ENCODE data around the gene NRARP. TPM values are rescaled to one million over a fixed set of nuclear protein-coding genes. Genes with fewer than 3 reads are reported as not detected.

The NRARP gene
- total and polyA plus RNA-seq, 4 donors: 2.1 to 10.8 (median 5.8) TPM

GRCh38 chr9:137299938-137300337 is 2.1 kb downstream of the NRARP start:
- Histone ChIP-seq H3K4me3 (peak overlapping the region; percentile 30), H3K27me3 (ENCODE audit: control insufficient read depth in 3 of 3, insufficient read depth in 3 of 3, low read length in 2 of 3) (peaks cover 0 to 18% (median 5%) of the 10 kb centered on the region in 3 donors), H3K36me3 (ENCODE audit: control insufficient read depth in 4 of 4, insufficient read depth in 4 of 4, low read length in 4 of 4) (no peaks in the 10 kb centered on the region), H3K9ac (ENCODE audit: insufficient read depth in 1 of 2, low read length in 2 of 2) (no peak overlapping the region), H3K27ac (ENCODE audit: low read depth in 1 of 2, low read length in 1 of 2) (peak overlapping the region; percentile 21 to 48), H3K9me3 (ENCODE audit: control insufficient read depth in 4 of 4, insufficient read depth in 3 of 4, low read length in 3 of 4) (no peaks in the 10 kb centered on the region), H3K4me1 (ENCODE audit: control insufficient read depth in 5 of 5, insufficient read depth in 5 of 5, low read length in 5 of 5) (peaks cover 0 to 48% (median 27%) of the 10 kb centered on the region in 5 donors)
- no peak for ATAC-seq (ENCODE audit: insufficient read depth, low FRiP score)
- peak; percentile 47 to 73 (median 60) for DNase-seq
- WGBS, 2 donors: 42 to 68% methylated on average over 16 of the region's 16 CpGs
- TF ChIP-seq CTCF (IDR thresholded peaks at IDR 0.05; ENCODE audit: control extremely low read depth, extremely low read depth): no peak

GRCh38 chr9:137299203-137299565 is 2.9 kb downstream of the NRARP start:
- Histone ChIP-seq H3K36me3 (ENCODE audit: control insufficient read depth in 4 of 4, insufficient read depth in 4 of 4, low read length in 4 of 4) (no peaks in the 10 kb centered on the region), H3K4me3 (peak overlapping the region; percentile 12), H3K27me3 (ENCODE audit: control insufficient read depth in 3 of 3, insufficient read depth in 3 of 3, low read length in 2 of 3) (peaks cover 0 to 23% (median 5%) of the 10 kb centered on the region in 3 donors), H3K9ac (ENCODE audit: insufficient read depth in 1 of 2, low read length in 2 of 2) (no peak overlapping the region), H3K27ac (ENCODE audit: low read depth in 1 of 2, low read length in 1 of 2) (peak overlapping the region; percentile 21 to 36), H3K9me3 (ENCODE audit: control insufficient read depth in 4 of 4, insufficient read depth in 3 of 4, low read length in 3 of 4) (peaks cover 0 to 6% (median 0%) of the 10 kb centered on the region in 4 donors), H3K4me1 (ENCODE audit: control insufficient read depth in 5 of 5, insufficient read depth in 5 of 5, low read length in 5 of 5) (peaks cover 0 to 46% (median 24%) of the 10 kb centered on the region in 5 donors)
- no peak for TF ChIP-seq CTCF (IDR thresholded peaks at IDR 0.05; ENCODE audit: control extremely low read depth, extremely low read depth)
- no peak for ATAC-seq (ENCODE audit: insufficient read depth, low FRiP score)
- 69 to 71% methylated on average over 10 of the region's 10 CpGs for WGBS, 2 donors
- DNase-seq: peak in 1 of 3 donors; percentile 14

GRCh38 chr9:137298401-137299202 is 3.5 kb downstream of the NRARP start:
- Histone ChIP-seq H3K9ac (ENCODE audit: insufficient read depth in 1 of 2, low read length in 2 of 2) (no peak overlapping the region), H3K9me3 (ENCODE audit: control insufficient read depth in 4 of 4, insufficient read depth in 3 of 4, low read length in 3 of 4) (peaks cover 0 to 6% (median 0%) of the 10 kb centered on the region in 4 donors), H3K27me3 (ENCODE audit: control insufficient read depth in 3 of 3, insufficient read depth in 3 of 3, low read length in 2 of 3) (peaks cover 0 to 27% (median 5%) of the 10 kb centered on the region in 3 donors), H3K27ac (ENCODE audit: low read depth in 1 of 2, low read length in 1 of 2) (peak overlapping the region; percentile 21 to 74), H3K36me3 (ENCODE audit: control insufficient read depth in 4 of 4, insufficient read depth in 4 of 4, low read length in 4 of 4) (no peaks in the 10 kb centered on the region), H3K4me3 (peak overlapping the region; percentile 12), H3K4me1 (ENCODE audit: control insufficient read depth in 5 of 5, insufficient read depth in 5 of 5, low read length in 5 of 5) (peaks cover 0 to 47% (median 20%) of the 10 kb centered on the region in 5 donors)
- no peak for ATAC-seq (ENCODE audit: insufficient read depth, low FRiP score)
- 60 to 74% methylated on average over 24 of the region's 24 CpGs for WGBS, 2 donors
- peak in 1 of 3 donors; percentile 15 for DNase-seq
- no peak for TF ChIP-seq CTCF (IDR thresholded peaks at IDR 0.05; ENCODE audit: control extremely low read depth, extremely low read depth)
